Neural cell (in vitro differentiated cells): ENCODE data around the gene ZBTB7C.

Experiments used
- CTCF ChIP-seq: fragments of 450-650 bp; IDR thresholded peaks from 2 replicates; pipeline ENCODE4 v1.5.1; 2014; ENCODE audit warnings: antibody characterized with exemption, mild to moderate bottlenecking, moderate library complexity; ENCODE audit not compliant: poor library complexity, severe bottlenecking
- EP300 ChIP-seq: fragments of 450-650 bp; conservative IDR thresholded peaks from 2 replicates; pipeline ENCODE4 v1.6.1; 2014; ENCODE audit warnings: antibody characterized with exemption, mild to moderate bottlenecking, moderate library complexity; ENCODE audit not compliant: poor library complexity, severe bottlenecking
- EZH2 ChIP-seq: fragments of 200-600, 300-800 bp; shearing (Covaris generic), sonication (generic); IDR thresholded peaks from 2 replicates; pipeline ENCODE4 v1.6.1; 2014; ENCODE audit warnings: antibody characterized with exemption, low read length, borderline replicate concordance, mild to moderate bottlenecking; ENCODE audit not compliant: insufficient read depth, poor library complexity, severe bottlenecking
- MXI1 ChIP-seq: fragments of 450-650 bp; conservative IDR thresholded peaks from 2 replicates; pipeline ENCODE4 v1.6.1; 2014; ENCODE audit warnings: antibody characterized with exemption, mild to moderate bottlenecking; ENCODE audit not compliant: poor library complexity, severe bottlenecking
- POLR2AphosphoS5 ChIP-seq: IDR thresholded peaks from 2 replicates; pipeline ENCODE4 v1.6.1; 2012
- RAD21 ChIP-seq: fragments of 450-650 bp; conservative IDR thresholded peaks from 2 replicates; pipeline ENCODE4 v1.6.1; 2014; ENCODE audit warnings: antibody characterized with exemption, mild to moderate bottlenecking, moderate library complexity
- REST ChIP-seq: IDR thresholded peaks from 2 replicates; pipeline ENCODE4 v1.6.1; 2012; ENCODE audit warnings: borderline replicate concordance
- SMC3 ChIP-seq: fragments of 450-650 bp; conservative IDR thresholded peaks from 2 replicates; pipeline ENCODE4 v1.6.1; 2014; ENCODE audit warnings: antibody characterized with exemption, mild to moderate bottlenecking, moderate library complexity; ENCODE audit not compliant: poor library complexity

- TF ChIP-seq CTCF = no peak
- TF ChIP-seq MXI1 = no peak
- peak; percentile 31 for TF ChIP-seq POLR2AphosphoS5
- no peak for TF ChIP-seq REST
- no peak for TF ChIP-seq EP300
- TF ChIP-seq EZH2 = no peak
- TF ChIP-seq SMC3 = no peak
- no peak for TF ChIP-seq RAD21
Observed at GRCh38 chr18:48161191-48161910, 247.8 kb downstream of the ZBTB7C start.
